Muscle layer of duodenum (tissue), 2 donors: ENCODE results near the gene KBTBD13.
"Not testable (repeated sequence)": the region's sequence is repeated elsewhere in the genome, so short reads cannot be mapped to it uniquely, and the experiment has no call there.

Source experiments
- H3K27ac ChIP-seq: one replicate; pipeline ENCODE4 v1.7.0; 2013; ENCODE audit warnings: mild to moderate bottlenecking, low read length
- H3K27me3 ChIP-seq: one replicate; pipeline ENCODE4 v1.7.0; 2013; ENCODE audit warnings: low read depth, mild to moderate bottlenecking, control low read depth, low read length
- H3K36me3 ChIP-seq, 2 donors: one replicate each; pipeline ENCODE4 v1.7.0; 2013; ENCODE audit warnings: low read length in 2 of 2, control low read depth in 1 of 2, mild to moderate bottlenecking in 1 of 2; ENCODE audit not compliant: insufficient read depth in 2 of 2, control insufficient read depth in 1 of 2
- H3K4me1 ChIP-seq, 2 donors: one replicate each; pipeline ENCODE4 v1.7.0; 2013; ENCODE audit warnings: low read length in 2 of 2, mild to moderate bottlenecking in 2 of 2, control low read depth in 1 of 2, moderate library complexity in 1 of 2; ENCODE audit not compliant: insufficient read depth in 2 of 2, control insufficient read depth in 1 of 2
- H3K4me3 ChIP-seq, 2 donors: one replicate each; pipeline ENCODE4 v1.7.0; 2013; ENCODE audit warnings: low read length in 2 of 2, low read depth in 1 of 2, mild to moderate bottlenecking in 1 of 2
- H3K9me3 ChIP-seq, 2 donors: one replicate each; pipeline ENCODE4 v1.7.0; 2013; ENCODE audit warnings: low read length in 2 of 2, control low read depth in 1 of 2, mild to moderate bottlenecking in 1 of 2; ENCODE audit not compliant: control insufficient read depth in 1 of 2
- donor health status: healthy.

KBTBD13 gene

DNA sequence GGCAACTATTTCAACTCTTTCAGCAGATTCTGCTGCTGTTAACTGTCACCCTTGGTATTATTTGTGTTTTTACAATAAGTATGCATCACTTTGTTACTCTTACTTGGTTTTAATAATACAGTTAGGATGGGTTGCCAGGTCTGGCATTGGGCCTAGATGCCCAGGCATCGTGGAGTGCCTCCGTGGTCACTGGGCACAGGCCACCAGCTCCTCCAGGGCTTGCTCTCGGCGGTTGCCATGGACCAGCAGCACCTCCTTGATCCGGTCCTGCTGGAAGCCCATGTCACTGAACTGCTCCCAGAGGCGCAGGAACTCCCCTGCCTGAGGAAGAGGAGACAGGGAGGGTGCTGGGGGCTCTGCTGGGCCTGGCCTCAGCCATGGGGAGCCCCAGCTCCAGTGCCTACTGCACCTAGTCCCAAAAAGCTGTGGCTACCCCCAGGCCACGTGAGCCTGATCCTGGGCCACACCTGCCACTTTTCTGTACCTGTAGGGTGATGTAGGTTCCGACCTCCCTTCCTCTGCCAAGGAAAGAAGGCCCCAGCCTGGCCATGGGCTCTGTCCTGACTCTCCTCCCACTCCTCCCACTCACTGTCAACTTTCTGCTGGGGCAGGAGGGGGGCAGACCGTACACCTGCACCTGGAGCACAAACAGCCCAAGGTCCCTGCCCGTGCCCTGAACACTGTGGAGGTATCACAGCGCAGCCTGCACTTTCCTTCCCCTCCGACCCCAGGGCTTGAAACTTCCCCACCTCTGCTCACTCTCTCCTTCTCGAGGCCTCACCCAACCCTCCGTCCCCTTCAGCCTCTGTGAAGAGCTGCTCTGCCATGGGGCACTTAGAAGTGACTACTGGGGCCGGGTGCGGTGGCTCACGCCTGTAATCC, 16.6 kb downstream of the KBTBD13 start:
- no peak overlapping the region for H3K27ac ChIP-seq
- peaks cover under 1 to 4% of the 10 kb centered on the region in 2 donors for H3K4me1 ChIP-seq
- no peaks in the 10 kb centered on the region for H3K9me3 ChIP-seq
- H3K27me3 ChIP-seq, result no peaks in the 10 kb centered on the region
- H3K36me3 ChIP-seq, result peaks cover 6 to 14% of the 10 kb centered on the region in 2 donors
- no peak overlapping the region for H3K4me3 ChIP-seq

DNA sequence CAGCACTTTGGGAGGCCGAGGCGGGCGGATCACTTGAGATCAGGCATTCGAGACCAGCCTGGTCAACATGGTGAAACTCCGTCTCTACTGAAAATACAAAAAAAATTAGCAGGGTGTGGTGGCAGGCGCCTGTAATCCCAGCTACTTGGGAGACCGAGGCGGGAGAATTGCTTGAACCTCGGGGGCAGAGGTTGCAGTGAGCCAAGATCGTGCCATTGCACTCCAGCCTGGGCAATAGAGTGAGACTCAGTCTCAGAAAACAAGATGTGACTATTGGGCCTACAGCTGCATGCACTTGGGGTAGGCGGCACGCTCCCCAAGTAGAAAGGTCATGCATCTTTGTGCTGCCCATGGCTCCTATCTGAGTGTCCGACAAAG, 17.2 kb downstream of the KBTBD13 start:
- H3K36me3 ChIP-seq, result peaks cover 10 to 20% of the 10 kb centered on the region in 2 donors
- not testable (repeated sequence) for H3K27ac ChIP-seq, H3K4me1 ChIP-seq, H3K27me3 ChIP-seq, H3K9me3 ChIP-seq, H3K4me3 ChIP-seq

DNA sequence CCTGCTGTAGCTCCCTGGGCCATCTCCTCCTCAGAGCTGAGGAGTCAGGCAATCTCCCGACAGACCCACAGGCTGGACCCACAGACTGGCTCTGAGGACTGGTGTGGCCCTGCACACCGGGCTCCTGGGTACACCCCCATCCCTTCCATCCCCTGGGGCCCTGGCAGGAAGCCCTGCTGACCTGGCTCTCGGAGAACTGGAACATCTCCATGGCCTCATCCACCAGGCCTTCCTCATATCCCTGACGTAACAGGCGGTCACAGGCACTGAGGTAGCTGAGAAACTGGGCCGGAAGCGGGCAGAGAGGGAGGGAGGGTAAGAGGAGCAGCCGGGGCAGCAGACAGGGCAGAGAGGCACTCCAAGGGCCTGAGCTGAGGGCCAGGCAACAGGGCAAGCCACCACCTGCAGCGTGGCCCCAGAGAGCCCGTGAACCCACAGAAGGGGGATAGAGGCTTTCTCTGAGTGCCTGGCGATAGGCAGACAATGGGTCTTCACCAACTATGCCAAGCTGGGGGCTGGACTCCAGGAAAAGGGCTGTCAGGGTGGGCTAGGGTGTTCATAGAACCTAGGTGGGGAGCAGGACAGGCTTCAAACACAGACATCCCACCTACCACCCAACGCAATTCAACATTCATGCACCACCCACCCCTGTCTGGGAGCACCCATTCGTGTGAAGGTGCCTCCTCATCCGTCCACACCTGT, 17.9 kb downstream of the KBTBD13 start:
- Histone ChIP-seq H3K4me1 (no peaks in the 10 kb centered on the region), H3K9me3 (no peaks in the 10 kb centered on the region), H3K27me3 (no peaks in the 10 kb centered on the region), H3K36me3 (peaks cover 15 to 27% of the 10 kb centered on the region in 2 donors), H3K27ac (no peak overlapping the region), H3K4me3 (no peak overlapping the region)

DNA sequence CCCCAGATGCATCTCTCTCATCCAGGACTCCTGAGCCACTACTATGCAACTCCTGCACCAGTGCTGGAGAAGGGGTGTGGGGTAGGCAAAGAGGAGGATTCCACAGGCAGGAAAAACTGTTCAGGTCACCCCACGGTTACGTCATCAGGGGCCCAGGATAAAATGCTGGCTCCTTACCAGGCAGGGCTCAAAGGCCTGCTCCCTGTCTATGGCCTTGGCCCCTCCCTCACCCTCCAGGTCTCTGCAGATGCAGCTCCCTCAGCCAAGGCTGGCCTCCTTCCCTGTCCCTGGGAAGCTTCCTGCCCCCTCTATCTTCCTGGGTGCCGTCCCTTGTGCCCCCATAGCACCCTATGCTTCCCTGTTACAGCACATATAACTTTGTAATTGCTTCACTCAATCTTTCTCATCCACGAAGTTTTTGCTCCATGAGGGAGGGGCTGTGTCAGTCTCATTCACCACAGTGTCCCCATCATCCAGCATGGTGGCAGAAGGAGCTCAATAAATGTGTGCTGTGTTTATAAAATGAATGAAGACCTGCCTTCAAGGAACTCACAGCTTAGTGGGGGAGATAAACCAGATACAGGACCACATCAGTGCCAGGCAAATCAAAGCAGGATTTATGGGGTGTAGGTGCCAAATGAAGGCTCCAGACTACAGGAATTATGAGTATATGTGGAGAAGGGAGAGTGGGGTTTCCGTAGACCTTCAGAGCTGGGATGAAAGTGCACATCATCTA, 18.6 kb downstream of the KBTBD13 start:
- Histone ChIP-seq H3K36me3 (peaks cover 17 to 32% of the 10 kb centered on the region in 2 donors), H3K9me3 (no peaks in the 10 kb centered on the region), H3K4me1 (no peaks in the 10 kb centered on the region), H3K4me3 (no peak overlapping the region), H3K27me3 (no peaks in the 10 kb centered on the region), H3K27ac (no peak overlapping the region)

DNA sequence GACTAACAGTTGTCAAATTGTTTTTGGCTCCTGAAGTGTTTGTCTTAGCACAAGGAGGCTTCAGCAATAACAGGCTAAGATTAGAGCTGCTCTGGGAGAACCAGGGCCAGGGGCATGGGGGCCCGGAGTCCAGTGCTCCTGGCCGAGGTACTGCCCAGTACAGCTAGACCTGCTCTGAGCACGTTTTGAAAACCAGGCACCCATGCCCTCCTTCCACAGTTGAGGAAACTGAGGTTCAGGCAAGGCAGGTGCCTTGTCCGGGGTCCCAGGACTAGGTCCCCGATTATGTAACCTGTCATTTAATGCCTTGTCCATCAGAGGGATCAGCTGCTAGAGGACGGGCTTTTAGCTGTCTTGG, 19.2 kb downstream of the KBTBD13 start:
- H3K27ac ChIP-seq, result no peak overlapping the region
- peaks cover 20 to 33% of the 10 kb centered on the region in 2 donors for H3K36me3 ChIP-seq
- no peak overlapping the region for H3K4me3 ChIP-seq
- no peaks in the 10 kb centered on the region for H3K4me1 ChIP-seq
- no peaks in the 10 kb centered on the region for H3K27me3 ChIP-seq
- H3K9me3 ChIP-seq, result no peaks in the 10 kb centered on the region

DNA sequence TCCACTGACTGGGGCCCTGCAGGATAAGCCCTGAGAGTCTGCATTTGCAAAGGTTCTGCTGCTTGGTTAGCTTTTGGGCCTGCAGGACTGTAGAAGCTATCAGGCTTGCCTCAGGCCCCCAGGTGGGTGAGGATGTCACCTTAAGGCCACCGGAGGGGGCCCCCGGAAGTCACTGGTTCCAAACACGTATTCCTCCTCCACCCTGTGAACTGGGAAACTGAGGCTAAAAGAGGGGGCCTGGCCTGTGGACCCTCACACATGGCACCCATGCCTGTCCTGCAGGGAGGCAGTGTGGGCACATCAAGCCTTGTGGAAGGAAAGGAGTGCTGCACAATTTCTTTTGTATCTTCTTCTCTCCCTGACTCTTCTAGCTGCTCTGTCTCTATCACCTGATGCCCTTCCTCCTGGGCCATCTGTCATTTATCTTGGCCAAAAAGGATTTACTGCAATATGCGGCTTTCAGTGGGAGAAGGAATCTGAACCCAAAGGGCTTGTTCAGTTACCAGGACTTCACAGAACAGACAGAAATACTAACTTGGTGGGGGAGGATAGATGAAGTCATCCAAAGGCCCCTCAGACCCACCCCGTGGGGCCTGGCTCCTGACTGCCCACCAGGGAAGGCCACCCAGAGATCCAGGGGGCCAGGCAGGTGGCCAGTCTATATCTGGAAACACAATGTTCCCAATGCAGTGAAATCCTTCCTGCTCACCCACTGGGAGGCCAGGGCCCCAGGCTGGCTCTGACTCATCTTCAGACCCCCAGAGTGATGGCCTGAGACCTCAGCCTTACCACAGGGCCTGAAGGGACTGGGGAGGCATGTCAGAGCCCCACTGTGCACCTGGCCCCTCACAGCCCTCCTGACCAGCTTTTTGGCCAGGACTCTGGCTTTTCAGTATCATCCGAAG, 20.2 kb downstream of the KBTBD13 start:
- H3K4me3 ChIP-seq, result no peak overlapping the region
- H3K9me3 ChIP-seq, result no peaks in the 10 kb centered on the region
- no peaks in the 10 kb centered on the region for H3K4me1 ChIP-seq
- H3K36me3 ChIP-seq, result peaks cover 21 to 36% of the 10 kb centered on the region in 2 donors
- H3K27me3 ChIP-seq, result no peaks in the 10 kb centered on the region
- H3K27ac ChIP-seq, result no peak overlapping the region

GRCh38 chr15:65097651-65098263, 21.2 kb downstream of the KBTBD13 start:
- Histone ChIP-seq H3K36me3 (peaks cover 21 to 42% of the 10 kb centered on the region in 2 donors), H3K4me3 (no peak overlapping the region)

GRCh38 chr15:65099336-65099735, 22.8 kb downstream of the KBTBD13 start:
- H3K27me3 ChIP-seq, result no peaks in the 10 kb centered on the region
- H3K27ac ChIP-seq, result no peak overlapping the region
- peaks cover 21 to 42% of the 10 kb centered on the region in 2 donors for H3K36me3 ChIP-seq
- H3K4me3 ChIP-seq, result no peak overlapping the region
- H3K4me1 ChIP-seq, result no peaks in the 10 kb centered on the region
- H3K9me3 ChIP-seq, result no peaks in the 10 kb centered on the region

More at GRCh38 chr15:65097651-65098263, 21.2 kb downstream of the KBTBD13 start:
- H3K27ac ChIP-seq, result no peak overlapping the region
- H3K4me1 ChIP-seq, result no peaks in the 10 kb centered on the region
- H3K27me3 ChIP-seq, result no peaks in the 10 kb centered on the region
- H3K9me3 ChIP-seq, result no peaks in the 10 kb centered on the region

GRCh38 chr15:65099801-65100200, 23.3 kb downstream of the KBTBD13 start:
- peaks cover 21 to 43% of the 10 kb centered on the region in 2 donors for H3K36me3 ChIP-seq
- H3K4me3 ChIP-seq, H3K4me1 ChIP-seq, H3K27me3 ChIP-seq, H3K27ac ChIP-seq, H3K9me3 ChIP-seq: not testable (repeated sequence)

DNA sequence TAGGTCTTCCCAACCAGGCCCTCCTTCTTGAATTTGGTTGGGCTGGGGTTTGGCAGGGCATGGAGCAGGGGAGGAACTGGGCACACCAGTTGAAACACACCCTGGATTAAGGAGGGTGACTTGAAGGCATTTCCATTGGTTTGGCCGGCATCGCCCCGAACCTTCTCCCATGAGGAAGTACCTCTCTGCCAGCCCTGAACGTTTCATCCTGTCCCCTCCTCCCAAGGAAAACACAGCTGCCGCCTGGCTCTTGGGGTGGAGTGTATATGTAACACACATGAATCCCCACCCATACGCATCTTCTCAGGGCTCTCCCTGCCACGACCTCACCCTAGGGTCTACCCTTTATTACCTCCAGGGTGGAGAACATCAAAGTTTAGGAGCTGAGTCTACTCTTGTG, 23.9 kb downstream of the KBTBD13 start:
- H3K27me3 ChIP-seq, result no peaks in the 10 kb centered on the region
- no peak overlapping the region for H3K27ac ChIP-seq
- no peaks in the 10 kb centered on the region for H3K9me3 ChIP-seq
- H3K4me3 ChIP-seq, result no peak overlapping the region
- no peaks in the 10 kb centered on the region for H3K4me1 ChIP-seq
- peaks cover 21 to 48% of the 10 kb centered on the region in 2 donors for H3K36me3 ChIP-seq
